CMK (cell line): ENCODE results near the gene LRFN5.
"Not testable (repeated sequence)": the region's sequence is repeated elsewhere in the genome, so short reads cannot be mapped to it uniquely, and the experiment has no call there.

Source experiments
- DNase-seq: peaks from one replicate; pipeline ENCODE4 v3.0.0-alpha.2; 2010; ENCODE audit warnings: low read depth

LRFN5 gene

DNA sequence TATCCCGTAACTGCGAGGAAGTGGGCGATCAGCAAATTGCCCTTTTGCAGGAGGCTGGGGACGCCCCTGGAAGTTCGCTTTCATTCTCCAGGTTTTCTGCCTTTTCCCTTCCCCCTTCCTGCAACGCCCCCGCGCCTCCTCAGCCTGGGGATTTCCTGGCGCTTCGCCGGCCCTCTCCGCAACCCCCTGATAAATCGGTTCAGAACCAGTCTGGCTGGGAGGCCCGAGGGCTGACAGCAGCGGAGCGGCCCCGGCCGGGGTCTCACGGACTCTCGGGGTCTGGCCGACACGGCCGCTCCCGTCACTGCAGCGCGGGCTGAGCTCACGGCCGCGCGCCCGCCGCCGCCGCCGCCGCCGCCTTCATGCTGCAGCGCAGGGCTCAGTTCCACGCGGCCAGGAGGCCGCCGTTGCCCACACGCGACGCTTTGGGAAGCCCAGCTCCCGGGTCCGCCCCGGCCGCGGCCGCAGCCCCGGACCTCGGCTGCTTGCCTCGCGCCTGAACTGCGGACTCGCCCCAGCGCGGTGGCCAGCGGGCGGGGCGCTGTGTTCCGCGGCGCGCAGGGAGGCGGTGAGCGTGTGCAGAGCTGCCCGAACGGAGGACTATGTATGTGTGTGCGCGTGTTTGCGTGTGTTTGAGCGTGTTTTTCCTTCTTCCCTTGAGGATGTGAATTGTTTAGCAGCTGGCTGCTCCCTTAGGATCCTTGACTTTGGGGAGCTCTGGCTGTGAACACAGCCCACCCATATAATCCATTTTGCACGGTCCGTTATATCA, at the start of gene LRFN5:
Gene LRFN5, plus strand, starts transcription at position 345 of the 772 bp plus-strand sequence.
- no peak for DNase-seq

DNA sequence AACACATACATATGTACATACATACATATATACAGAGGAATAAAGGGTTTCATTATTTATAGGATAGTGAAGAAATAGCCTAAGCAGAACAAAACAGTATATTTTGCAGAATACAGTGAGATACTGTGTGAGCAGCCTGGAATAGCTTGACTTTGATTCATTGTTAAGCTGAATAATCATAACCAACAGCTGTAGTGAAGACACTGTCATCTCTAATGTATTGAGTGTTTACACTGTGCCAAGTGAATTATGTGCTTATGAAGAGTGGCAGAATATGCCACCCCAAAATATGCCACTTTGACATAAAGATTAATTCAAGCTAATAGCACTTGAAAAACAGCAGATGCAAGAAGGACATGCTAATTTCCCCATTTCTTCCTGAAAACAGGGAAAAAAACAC, 48.2 kb upstream of the LRFN5 start:
- no peak for DNase-seq

DNA sequence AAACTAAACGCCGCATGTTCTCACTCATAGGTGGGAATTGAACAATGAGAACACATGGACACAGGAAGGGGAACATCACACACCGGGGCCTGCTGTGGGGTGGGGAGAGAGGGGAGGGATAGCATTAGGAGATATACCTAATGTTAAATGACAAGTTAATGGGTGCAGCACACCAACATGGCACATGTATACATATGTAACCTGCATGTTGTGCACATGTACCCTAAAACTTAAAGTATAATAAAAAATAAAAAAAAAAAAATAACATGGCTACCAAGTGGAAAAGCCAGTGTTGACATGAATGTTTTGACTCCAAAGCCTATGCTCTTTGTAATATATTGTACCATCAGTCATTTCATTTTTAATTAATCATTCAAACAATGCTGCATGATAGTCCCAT, 39.8 kb upstream of the LRFN5 start:
- DNase-seq: not testable (repeated sequence)

DNA sequence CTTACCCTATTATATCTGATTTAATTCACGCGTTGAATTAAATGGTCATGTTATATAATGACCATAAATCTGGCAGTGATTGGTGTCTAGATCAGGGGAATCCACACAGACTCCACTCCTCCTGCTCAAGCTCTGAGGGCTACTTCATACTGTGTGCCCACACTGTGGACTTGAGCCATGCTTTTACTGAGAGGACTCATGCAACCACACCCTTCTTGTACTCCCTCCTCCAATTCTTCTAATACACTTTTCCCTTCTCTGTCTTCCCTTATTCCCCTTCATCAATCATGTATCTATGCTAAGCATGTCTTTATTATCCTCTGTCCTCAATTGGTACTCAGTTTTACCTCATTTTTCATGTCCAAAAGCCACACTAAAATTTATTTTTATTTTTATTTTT, 37.7 kb upstream of the LRFN5 start:
- DNase-seq: no peak

DNA sequence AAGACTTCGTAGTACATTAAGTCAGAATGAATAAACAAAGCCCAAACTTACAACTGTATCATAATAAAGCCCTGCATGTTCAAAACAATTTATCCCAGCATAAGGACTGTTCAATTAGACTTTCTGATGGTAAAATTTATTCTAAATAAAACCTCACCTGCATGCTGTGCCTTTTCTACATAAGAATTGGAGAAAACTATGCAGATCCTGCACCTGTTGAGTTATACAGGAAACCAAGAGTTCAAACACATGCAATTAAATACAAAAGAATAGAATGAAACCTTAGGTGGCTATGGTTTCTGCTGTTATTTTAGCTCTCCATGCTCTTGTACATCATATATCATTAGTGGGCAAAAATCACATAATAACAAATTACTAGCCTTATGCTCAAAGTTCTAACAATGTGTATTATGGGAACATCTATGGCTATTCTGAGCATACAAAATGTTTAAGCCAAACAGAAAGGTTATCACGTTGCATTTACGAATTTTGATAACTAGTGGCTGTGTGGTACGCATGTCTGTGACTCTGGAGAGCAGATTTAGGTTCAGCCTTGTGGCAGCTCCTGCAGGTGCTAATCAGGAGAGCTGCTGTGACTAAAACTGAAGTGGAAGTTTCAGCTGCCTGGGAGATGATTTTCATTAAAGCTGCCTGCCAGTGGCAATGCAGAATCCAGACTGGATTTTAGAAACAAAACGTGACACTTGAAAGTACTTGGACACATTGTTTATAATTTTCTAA, 36.1 kb upstream of the LRFN5 start:
- DNase-seq: no peak

DNA sequence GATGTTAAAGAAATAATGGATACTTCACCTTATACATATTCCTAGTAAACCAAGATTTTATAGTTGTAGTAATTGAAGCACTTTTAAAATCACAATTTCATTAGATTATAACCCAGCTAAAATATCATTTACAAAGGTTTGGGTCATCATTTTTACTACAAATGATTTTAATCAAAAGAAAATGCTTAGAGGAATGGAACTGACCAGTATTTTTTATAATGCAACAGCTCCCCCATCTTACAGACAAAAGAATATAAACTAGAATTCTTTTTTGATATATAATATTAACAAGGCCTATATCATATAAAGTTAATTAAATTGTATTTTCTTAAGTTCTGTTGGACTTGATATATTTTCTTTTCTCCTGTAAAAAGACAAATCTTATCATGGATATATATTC, 20.4 kb upstream of the LRFN5 start:
- no peak for DNase-seq

DNA sequence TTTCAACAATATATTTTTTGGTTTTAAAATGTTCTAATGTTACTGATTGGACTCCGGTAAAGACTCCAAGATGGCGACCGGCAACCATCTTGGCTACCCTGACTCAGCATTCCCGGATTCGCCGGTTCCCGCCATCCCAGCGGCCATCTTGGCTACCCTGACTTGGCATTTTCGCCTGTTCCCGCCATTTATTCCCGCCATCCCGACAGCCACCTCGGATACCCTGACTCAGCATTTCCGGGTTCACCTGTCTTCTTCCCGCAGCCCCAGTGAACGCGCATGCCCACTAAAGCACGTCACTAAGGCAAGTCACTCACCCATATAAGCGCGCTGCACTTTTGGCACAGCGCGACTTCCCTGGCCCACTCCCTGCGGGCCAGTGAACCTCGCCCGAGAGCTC, 9.0 kb upstream of the LRFN5 start:
- DNase-seq: no peak

DNA sequence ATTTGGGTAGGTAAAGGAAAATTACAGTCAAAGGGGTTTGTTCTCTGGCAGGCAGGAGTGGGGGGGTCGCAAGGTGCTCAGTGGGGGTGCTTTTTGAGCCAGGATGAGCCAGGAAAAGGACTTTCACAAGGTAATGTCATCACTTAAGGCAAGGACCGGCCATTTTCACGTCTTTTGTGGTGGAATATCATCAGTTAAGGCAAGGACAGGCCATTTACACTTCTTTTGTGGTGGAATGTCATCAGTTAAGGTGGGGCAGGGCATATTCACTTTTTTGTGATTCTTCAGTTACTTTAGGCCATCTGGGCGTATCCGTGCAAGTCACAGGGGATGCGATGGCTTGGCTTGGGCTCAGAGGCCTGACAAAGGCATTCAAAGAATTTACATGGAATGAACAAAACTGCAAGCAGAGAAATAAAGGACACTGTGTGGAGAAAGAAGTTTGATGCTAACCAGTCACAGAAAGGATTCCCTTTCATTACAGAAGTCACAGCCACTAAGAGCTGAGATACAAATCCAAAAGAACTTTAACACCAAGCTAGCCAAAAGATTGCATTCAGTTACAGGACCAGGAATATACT, 6.8 kb upstream of the LRFN5 start:
- not testable (repeated sequence) for DNase-seq

DNA sequence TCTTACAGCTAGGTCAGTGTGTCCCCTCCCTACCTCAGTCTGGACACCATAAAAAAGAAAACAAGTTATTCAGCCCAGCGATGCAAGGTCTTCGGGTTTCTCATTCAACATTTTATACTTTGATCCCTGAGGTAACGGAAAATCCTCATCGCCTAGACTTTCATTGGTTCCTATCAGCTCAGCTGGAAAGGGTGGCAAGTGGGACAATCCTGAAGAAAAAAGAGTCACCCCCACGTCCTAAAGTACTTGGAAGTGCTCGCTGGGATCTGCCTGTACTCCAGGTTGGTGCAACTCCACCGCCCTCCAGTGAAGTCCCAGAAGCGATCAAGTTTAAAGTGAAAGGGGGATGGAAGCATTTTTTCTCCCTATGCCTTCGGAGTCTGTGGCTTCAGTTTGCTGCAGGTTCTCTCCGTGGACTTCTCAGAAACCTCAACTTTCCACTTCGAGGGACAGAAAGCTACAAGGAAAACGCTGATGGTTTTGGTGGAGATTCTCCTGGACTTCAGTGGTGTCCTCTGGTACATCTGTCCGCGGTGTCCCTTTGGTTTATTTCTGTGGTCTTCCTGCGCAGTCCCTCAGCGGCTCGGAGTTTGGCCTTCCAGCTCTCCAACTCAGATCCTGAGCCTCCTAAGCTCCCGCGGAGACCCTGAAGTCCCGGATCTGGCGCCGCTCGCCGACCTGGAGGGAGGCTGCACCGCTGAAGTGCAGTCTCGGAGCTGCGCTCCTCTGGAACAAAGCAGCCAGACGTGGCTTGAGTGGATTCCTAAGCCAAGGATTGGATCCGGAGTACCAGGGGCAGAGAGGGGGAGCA, 1.8 kb upstream of the LRFN5 start:
- no peak for DNase-seq

DNA sequence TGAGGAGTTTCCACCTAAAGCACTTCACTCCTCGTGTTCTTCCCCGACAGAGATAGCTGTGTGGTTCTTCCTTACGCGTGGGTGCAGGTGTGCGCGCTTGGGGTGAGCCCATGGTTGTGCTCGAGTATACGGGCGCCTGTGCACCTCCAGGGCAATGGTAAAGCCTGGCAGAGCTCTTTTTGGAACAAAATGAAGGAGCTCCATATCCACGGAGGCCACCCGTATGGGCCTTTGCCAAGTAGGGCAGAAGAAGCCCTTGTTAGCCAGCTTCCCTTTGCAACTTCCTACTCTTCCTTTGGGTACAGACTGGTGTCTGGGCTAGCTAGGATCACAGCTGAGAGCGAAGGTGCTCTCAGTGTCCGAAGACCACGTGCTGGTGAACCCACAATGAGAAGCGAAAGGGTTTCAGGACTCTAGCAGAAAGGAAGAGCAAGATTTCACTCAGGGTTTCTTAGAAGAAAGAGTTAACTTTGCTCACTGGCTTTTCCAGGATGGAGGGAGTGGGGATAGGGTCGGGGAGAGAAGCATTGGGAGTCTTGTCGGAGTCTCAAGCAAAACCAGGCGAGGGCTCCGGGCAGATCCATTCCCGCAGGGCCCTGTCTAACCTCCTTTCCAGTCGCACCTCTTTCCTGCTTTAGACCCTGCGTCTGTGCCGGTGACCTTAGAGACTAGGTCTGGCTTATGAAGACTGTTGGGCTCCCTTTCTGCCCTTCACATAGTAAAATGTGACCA, 960 bp upstream of the LRFN5 start:
- DNase-seq: no peak

DNA sequence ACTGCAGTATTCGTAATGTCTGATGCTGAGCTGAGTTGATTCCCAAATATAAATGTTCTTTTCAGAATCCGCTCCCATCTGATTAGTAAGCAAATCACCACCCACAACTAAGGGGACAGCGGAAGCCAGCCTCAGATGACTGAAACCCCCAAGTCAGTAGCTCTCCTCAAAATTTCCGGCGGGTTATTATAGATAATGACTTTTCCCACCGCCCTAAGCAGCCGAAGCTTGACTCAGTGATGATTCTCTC, 469 bp upstream of the LRFN5 start:
- DNase-seq: no peak

DNA sequence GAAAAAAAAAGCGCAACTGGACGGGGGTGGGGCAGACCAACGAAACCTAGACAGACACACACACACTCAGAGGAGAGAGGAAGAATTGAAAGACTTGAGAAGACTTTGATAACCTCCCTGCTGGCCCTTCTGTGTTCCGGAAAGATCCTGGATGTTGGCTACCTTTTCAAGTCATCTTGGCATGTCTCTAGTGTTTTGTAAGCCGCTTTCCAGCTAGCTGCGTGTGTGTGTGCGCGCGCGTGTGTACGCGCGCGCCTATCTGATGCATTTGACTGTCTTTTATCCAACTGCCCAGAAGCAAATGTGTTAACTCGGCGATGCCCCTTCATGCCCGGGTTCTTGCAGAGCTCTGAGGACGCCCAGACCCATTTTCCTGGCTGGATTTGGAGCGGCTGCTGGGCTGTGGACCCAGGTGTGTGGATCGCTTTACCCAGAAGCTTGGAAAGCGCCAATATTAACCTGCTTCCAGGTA, 664 bp downstream of the LRFN5 start:
- DNase-seq: no peak

DNA sequence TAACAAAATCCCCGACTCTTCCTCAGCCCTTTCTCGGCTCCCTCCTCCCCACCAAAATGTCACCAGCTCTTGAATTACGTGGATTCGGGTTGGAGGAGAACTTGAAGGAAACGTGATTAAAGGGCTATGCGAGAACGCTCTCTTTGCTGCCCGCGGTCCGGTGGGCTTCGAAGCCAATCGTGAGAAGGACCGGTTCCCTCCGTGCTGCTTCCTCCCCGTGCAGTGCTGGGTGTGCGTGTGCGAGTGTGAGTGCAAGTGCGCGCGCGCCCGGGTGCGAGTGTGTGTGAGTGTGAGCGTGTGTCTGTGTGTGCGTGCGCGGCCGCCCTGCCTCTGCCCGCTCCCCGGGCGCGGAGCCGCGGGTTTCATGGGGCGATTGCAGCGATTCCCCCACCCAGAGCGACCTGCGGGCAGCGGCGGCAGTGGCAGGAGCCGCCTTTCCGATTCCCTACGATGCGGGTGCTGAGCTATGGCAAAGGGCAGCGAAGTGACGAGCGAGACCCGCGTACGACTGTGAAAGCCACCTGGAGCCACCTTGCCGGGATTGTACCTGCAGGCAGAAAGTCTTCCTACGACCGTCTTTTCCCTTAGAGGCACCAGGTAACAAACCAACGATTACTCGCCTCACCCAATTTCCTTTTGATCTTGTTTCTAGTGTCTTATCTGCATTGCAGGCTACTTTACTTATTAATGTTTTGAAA, 1.4 kb downstream of the LRFN5 start:
- no peak for DNase-seq

DNA sequence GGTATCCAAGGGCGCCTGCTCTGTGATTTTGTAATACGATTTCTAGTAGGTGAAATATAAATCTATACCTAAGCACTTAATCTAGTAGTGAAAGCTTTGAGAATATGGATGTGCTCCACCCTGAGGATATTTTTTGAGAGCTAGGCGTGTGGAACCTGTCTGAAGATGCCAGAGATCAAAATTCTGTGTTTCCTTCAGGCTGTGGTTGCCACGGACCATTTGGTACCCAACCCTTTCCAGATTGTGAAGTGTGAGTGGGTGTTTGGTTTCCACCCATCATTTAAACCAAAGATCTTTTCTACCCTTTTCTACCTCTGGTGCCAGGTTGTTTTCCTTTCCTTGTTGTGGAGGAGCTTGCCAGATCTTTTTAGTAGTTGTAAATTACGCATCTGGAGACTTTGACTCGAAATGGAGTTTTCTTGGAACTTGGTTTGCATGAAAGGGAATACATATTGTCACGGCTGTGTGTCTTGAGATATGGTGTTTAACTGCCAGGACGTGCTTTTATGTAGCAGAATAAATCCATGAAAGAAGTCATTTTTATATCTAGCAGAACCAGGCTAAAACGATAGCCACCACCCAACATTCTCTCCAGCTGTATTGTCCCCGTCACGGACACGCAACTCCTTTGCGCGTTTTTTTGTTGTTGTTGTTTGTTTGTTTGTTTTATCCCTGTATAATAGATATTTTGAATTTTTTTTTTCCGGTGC, 2.2 kb downstream of the LRFN5 start:
- DNase-seq: no peak

DNA sequence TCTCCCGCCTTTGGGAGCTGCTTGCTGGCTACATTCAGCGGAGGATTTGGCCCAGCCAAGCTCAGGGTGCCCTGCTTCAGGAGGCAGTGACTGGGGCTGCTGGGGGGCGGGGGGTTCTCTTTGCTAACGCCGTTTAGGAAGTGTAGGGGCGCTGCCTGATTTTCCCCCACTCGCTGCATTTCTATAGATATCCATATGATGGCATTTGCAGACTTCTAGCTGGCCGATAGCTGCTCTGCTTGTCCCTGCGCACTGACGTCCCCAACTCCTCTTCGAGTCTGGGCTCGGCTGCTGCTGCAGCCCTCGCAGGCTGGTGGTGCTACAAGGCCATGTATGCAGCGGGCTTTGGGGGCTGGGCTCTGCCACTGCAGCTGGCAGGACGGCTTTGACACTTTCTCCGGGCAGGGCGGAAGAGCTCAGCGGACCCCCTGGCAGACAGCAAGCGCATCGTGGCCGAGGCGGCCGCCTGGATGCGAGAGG, 3.1 kb downstream of the LRFN5 start:
- DNase-seq: no peak

DNA sequence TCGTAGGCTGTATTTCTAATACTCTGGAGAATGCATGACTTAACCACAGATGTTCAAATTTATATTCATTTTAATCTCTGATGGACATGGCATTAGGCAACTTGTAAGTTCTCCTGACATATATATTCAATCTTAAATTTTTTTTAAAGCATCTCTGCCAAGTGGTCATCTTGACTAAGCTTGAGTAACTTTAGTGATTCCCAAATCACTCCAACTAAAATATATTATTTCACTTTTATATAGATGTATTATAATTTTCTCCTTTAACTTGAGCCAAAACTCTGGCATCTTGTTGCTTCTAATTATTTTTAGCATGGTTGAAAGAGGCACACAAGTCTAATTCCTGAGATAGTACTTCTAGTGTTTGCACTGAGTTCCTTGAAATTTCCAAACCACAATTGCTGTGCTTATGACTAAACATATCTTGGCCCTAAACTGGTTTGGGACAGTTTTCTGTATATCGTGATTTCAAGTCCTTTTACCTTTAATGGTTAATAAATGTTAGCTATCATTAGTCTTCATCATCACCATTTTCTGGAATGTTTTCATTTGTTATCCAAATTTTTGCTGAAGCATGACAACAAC, 8.4 kb downstream of the LRFN5 start:
- DNase-seq: no peak

DNA sequence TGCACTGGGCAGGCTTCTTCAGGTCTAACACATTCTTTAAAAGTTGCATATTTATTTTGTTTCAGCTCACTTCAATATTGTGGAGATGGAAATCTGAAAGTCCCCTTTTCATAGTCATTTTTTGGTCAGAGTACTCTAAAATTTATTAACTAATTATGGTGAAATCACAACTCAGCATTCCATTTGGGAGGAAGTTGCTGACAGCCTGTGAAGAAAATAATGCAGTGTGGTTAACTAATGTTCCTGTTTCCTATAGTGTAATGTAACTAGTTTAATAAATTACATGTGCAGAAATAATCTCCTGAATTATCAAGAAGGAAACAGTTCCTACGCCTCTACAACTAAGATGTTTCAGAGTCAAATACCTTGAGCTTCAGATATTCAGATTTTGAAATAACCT, 17.1 kb downstream of the LRFN5 start:
- no peak for DNase-seq

DNA sequence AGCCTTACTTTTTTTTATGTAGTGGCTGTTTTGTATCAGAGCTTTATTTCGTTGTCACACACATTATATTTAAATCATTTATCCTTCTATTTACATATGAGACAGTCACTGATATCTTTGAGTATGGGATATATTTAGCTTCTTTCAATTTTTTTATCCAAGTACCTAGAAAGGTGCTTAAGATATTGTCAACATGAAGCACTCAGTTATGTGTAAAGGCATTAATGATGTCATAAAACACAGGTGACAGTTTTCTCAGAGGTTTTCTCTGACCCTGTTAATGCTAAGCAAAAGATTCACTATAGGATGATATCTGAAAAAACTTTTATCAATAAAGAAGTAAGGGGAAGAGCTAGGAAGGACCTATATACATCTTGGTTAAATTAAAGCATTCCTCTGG, 23.2 kb downstream of the LRFN5 start:
- no peak for DNase-seq

DNA sequence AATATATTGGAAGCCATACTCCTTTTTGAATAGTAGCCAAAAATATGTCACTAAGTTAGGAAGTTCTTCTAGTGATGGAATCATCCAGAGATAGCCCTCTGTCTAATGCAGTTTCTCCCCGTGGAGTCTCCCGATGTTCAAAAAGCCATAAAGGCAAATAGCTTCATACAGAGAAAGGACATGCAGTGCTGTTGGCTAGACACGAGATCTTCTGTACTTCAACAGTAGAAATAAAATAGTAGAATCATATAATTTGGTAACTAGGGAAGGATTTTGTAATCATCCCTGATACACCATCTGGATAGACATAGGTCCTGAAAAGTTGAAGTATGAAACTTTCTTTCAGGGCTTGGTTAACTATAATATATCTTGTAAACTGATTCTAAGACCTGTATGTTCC, 27.6 kb downstream of the LRFN5 start:
- no peak for DNase-seq
